ENCODE results near the gene RGSL1. TPM values are rescaled to one million over a fixed set of nuclear protein-coding genes. Genes with fewer than 3 reads are reported as not detected.

RGSL1 gene
- total and polyA plus RNA-seq, 7 donors: not detected

DNA sequence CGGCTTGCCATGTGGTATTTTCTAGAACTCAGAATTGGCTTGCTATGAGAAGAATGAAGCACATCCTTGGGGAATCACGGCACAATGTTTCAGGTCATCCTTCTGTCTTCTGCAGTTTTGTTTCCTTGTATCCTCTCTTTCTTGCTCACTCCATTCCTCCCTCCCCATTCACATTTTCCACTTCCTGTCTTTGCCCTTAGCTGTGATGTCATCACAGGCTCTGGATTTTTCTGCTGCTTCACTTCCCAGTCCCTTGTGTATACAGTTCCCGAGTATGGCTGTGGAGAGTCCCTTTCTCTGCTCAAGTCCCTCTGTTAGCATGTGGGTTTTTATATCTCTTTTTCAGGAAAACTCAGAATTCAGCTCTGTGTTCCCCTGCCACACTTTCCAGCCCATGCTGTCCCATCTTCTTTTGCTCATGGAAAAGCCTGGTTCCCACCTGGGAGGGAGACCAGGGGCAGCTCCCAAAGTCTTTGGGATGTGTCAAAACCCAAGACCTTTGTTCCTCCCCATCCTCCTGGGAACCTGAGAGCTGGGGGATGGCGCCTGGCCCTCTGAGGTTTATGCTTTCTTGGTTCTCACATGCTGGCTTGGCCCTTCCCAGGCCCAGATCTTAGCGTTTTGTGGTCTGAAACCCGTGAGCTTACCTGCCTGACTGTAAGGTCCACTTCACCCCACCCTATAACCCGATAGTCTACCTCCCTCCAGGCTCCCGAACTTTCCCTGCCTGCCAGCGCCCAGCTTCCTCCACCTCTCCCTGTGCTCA is 159.1 kb downstream of the RGSL1 start:
- H3K27ac ChIP-seq: peak overlapping the region; percentile 23
- 83 to 87% (median 84%) methylated on average over 9 of the region's 9 CpGs for WGBS, 3 donors
- ATAC-seq: no peak

More for the DNA sequence above, 159.1 kb downstream of the RGSL1 start:
- H3K9me3 ChIP-seq: no peaks in the 10 kb centered on the region
- no peak for DNase-seq
- no peaks in the 10 kb centered on the region for H3K27me3 ChIP-seq (ENCODE audit: insufficient read depth in 3 of 3, low read length in 2 of 3)
- intact Hi-C loops (cut with DNase I): no loop called here
- no peaks in the 10 kb centered on the region for H3K36me3 ChIP-seq (ENCODE audit: insufficient read depth in 1 of 2, low read depth in 1 of 2)
- no peak overlapping the region for H3K4me3 ChIP-seq
- TF ChIP-seq, protein P1, sequence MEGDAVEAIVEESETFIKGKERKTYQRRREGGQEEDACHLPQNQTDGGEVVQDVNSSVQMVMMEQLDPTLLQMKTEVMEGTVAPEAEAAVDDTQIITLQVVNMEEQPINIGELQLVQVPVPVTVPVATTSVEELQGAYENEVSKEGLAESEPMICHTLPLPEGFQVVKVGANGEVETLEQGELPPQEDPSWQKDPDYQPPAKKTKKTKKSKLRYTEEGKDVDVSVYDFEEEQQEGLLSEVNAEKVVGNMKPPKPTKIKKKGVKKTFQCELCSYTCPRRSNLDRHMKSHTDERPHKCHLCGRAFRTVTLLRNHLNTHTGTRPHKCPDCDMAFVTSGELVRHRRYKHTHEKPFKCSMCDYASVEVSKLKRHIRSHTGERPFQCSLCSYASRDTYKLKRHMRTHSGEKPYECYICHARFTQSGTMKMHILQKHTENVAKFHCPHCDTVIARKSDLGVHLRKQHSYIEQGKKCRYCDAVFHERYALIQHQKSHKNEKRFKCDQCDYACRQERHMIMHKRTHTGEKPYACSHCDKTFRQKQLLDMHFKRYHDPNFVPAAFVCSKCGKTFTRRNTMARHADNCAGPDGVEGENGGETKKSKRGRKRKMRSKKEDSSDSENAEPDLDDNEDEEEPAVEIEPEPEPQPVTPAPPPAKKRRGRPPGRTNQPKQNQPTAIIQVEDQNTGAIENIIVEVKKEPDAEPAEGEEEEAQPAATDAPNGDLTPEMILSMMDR (IDR thresholded peaks at IDR 0.05): no peak
- H3K4me1 ChIP-seq: peaks cover 15% of the 10 kb centered on the region

Other genes starting within 250 kb of the RGSL1 start
- gene GLUL, start 58.4 kb upstream of the RGSL1 start, total RNA-seq: 1,000 to 10,000 TPM; 1,167 to 6,689 (median 3,344) TPM
- gene GLUL, start 58.4 kb upstream of the RGSL1 start, polyA plus RNA-seq: 1,000 to 10,000 TPM; 1,157 to 3,633 (median 2,051) TPM
- gene TEDDM1, start 49.5 kb upstream of the RGSL1 start, total RNA-seq: not detected
- gene TEDDM1, start 49.5 kb upstream of the RGSL1 start, polyA plus RNA-seq: not detected
- gene RNASEL, start 139.1 kb downstream of the RGSL1 start, total RNA-seq: 1 to 10 TPM; 1.5 to 4.4 (median 2.1) TPM
- 1 to 10 TPM in 1 of 3 donors, under 1 TPM in 2; 0.61 to 3.4 (median 0.82) TPM for gene RNASEL, start 139.1 kb downstream of the RGSL1 start, polyA plus RNA-seq
- 10 to 100 TPM in 2 of 4 donors, 1 to 10 TPM in 2; 1.2 to 17.5 (median 6.9) TPM for gene RGS16, start 154.2 kb downstream of the RGSL1 start, total RNA-seq
- gene RGS16, start 154.2 kb downstream of the RGSL1 start, polyA plus RNA-seq: 10 to 100 TPM in 1 of 3 donors, under 1 TPM in 2; 0.72 to 22.5 (median 0.86) TPM
- gene RGS8, start 234.4 kb downstream of the RGSL1 start, total RNA-seq: not detected
- under 1 TPM in 2 of 3 donors, not detected in 1; under 0.01 to 0.01 TPM for gene RGS8, start 234.4 kb downstream of the RGSL1 start, polyA plus RNA-seq